ENCODE data around the gene GGN.
"Not testable (repeated sequence)": the region's sequence is repeated elsewhere in the genome, so short reads cannot be mapped to it uniquely, and the experiment has no call there.

Gene GGN

DNA sequence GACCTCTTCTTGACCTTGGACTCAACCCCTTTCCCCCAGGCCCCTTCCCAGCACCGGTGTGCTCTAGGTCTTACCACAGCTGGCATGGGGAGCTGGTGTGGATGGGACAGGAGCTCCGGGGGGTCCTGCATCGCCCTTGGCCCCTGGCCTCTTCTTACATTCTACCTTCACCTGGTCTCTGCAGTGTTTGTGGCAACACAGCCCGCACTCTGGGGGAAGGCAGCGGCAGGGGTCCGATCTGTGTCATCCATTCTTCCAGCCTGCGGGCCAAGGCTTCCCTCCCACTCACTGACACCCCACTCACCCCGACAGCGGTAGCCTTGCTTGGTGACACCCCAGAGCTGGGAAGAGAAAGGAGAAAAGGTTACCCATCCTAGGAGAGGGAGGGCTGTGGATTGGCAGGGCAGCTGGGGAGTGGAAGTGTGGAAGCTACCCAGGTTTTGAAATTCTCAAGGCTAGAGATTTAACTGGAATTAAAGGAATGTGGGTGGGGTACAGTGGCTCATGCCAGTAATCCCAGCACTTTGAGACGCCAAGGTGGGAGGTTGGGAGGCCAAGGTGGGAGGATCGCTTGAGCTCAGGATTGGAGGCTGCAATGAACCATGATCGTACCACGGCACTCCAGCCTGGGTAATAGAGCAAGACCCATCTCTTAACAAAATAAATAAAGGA, 23.3 kb upstream of the GGN start:
- no peak for DNase-seq

DNA sequence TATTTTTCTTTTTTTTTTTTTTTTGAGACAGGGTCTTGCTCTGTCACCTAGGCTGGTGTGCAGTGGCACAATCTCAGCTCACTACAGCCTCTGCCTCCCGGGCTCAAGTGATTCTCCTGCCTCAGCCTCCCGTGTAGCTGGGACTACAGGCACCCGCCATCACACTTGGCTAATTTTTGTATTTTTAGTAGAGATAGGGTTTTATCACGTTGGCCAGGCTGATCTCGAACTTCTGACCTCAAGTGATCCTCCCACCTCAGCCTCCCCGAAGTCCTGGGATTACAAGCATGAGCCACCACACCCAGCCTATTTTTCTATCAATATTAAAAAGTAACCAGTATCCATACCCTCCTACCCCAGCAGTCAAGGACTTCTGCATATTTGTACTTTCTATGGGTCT, 22.6 kb upstream of the GGN start:
- not testable (repeated sequence) for DNase-seq

DNA sequence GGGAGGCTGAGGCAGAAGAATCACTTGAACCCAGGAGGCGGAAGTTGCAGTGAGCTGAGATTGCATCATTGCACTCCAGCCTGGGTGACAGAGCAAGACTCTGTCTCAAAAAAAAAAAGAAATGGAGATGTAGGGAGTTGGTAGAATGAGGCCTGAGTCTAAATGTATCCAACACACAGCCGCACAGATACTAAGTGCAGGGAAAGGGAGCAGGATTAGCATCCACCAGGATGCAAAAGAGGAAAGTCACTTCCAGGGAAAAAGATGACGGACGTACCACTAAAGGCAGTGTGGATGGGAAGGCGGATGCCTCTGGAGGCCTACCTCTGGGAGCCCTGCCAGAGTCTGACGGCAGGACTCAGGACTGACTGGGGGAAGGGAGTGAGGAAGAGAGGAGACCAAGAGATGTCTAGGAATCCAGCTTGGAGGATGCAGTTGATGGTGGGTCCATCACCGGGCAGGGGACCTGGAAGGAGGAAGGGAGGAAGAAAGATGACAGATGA, 21.8 kb upstream of the GGN start:
- DNase-seq: no peak

DNA sequence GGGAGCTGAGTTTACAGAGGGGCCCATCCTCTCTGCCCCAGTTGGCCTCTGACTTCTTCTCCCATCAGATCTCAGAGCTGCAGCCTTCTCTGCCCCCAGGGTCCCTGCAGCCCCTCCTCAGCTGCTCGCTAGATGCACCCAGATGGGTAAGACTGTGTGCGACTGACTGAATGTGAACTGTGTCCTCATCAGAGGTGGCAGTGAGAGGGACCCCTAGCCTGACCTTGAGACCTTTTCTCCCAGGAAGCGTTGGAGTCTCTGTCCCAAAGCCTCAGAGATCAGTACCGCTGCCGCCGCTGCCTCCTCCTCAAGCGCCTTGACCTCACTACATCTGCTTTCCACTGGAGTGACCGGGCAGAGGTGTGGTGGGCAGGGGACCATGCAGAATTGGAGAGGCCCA, 17.4 kb upstream of the GGN start:
- DNase-seq: no peak

DNA sequence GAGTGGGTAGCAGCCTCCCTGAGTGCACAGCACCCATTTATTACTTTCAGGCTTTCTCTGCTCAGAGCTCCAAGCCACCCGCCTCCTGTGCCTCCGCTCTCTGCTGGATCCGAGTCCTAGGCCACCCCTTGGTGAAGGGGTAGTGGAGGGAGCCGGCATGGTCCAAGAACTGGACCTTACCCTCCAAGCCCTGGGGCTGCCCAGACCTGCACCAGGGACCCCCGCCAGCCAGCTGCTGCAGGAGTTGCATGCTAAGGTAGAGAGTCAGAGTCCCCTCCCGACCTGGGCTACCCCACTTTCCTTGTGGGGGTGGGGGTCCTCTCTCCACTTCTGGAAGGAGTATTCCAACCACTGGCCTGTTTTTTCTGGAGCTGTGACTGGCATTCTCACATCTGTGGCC, 17.0 kb upstream of the GGN start:
- DNase-seq: no peak

DNA sequence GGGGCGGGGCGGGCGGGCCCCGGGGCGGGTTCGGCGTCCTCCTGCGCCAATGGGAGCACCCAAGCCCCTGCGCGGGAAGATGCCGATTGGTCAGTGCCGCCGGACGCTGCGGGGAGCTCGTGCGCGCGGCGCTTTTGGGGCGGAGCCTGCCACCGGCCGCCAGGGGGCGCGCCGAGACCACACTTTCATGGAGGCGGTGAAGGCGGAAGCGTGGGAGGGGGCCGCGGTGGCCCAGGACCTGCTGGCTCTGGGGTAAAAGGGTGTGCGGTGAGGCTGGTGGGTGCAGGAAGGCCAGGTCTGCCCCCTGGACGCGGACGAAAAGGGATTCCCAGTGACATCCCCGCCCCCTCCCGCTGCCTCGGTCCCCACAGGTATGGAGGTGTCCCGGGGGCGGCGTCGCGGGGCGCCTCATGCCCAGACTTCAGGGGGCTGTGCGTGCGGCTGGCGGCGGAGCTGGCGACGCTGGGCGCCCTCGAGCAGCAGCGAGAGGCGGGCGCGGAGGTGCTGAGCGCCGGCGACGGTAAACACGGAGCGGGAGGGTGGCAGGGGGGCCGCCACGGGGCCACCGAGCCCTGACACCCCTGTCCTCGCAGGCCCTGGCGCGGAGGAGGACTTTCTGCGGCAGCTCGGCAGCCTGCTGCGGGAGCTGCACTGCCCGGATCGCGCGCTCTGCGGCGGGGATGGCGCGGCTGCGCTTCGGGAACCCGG, 15.3 kb upstream of the GGN start, which contains the start of gene FAM98C:
TSS of gene FAM98C (plus strand) at position 127 of the 708 bp plus-strand sequence. CDS start at position 188, 61 bp downstream.
- peak; percentile 92 to 94 for DNase-seq

DNA sequence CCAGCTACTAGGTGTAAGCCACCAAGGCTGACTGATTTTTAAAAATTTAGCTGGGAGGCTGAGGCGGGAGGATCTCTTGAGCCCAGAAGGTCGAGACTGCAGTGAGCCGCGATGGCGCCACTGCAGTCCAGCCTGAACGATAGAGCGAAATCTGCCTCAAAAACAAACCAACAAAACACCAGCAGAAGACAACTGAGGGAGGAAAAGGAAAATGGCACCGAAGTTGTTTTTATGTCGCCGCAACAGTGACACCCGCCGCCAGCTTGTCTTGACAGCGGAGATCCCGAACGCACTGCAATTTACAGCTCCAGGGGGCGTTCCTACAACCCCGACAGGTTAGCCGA, 14.8 kb upstream of the GGN start:
- DNase-seq: no peak

DNA sequence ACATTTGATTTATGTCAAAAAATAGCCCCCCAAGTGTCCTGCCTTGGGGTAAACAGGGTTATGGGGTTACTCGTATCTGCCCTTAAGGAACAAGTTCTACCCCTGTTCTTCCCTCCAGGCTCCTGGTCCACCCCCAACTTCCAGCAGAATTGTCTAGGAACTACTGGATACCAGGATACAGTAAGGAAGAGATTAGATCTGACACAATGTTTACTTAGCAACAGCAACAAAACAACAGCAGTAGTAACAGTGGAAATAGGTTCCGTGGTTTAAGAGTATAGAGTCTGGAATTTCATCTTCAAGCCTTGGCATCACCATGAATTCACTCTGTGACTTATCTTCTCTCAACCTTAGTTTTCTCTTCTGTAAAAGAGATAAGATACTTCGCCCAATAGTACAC, 13.3 kb upstream of the GGN start:
- no peak for DNase-seq

DNA sequence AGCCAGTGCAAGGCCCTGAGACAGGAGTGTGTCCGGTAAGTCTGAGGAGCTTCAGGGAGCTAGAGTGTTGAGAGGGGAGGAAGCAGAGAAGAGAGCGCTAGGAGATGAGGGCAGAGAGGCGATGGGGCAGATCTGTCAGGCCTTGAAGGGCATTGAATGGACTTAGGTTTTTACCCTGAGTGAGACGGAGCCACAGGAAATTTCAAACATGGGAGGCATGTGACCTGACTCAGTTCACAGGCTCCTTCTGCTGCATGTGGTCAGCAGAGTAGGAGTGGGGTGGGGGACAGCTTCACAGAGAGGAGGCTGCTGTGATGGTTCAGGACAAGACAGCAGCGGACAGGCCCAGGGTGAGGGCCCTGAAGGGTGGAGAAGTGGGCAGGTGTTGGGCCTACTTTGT, 12.5 kb upstream of the GGN start:
- no peak for DNase-seq

DNA sequence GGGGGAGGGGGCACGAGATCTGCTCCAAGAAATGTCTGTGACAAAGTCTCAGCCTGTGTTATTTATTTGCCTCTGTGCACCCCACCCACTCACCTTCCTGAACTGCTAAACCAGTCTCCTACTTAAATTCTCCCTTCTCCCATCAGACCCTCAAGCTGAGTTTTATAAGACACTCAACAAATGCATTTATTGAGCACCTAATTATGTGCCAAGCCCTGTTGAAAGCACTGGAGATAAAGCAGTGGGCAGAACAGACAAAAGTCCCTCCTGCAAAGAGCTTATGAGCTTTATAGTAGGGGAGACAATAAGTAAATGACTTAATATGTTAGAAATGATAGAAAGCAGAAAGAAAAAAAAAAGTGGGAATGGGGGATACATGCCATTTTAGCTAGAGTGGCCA, 11.7 kb upstream of the GGN start:
- no peak for DNase-seq

DNA sequence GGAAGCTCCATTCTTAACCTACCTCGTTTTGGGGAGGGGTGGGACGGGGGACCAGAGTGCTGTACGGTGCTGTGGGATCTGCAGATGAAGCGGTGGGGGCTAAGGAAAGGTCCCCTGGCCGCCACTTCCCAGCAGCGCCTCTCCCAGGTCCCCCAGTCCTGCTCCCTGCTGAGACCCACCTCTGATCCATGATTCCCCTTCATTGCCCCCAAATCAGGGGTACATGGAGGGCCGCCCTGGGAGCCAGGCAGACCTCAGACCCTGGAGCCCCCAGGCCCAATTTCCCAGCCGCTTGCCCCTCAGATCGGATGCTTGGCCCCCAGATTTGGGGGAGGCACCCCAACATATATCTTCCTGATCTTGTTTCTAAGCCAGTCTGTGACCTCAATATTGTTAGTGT, 11.2 kb upstream of the GGN start:
- no peak for DNase-seq

DNA sequence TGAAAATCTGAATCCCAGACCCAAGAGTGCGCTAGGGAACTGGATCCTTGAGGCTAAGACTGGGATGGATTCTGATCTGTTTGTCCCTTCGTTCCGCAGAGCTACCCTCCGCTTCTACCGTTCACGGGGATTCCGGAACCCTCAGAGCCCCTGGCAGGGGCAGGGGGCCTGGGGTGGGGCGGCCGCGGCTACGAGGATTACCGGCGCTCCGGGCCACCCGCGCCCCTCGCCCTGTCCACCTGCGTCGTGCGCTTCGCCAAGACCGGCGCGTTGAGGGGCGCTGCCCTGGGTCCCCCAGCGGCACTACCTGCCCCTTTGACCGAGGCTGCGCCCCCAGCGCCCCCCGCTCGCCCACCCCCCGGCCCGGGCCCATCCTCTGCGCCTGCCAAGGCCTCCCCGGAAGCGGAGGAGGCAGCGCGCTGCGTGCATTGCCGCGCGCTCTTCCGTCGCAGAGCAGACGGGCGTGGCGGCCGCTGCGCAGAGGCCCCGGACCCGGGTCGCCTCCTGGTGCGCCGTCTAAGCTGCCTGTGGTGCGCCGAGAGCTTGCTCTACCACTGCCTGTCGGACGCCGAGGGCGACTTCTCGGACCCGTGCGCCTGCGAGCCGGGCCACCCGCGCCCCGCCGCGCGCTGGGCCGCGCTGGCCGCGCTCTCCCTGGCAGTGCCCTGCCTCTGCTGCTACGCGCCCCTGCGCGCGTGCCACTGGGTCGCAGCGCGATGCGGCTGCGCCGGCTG, 7.7 kb upstream of the GGN start:
- DNase-seq: no peak

DNA sequence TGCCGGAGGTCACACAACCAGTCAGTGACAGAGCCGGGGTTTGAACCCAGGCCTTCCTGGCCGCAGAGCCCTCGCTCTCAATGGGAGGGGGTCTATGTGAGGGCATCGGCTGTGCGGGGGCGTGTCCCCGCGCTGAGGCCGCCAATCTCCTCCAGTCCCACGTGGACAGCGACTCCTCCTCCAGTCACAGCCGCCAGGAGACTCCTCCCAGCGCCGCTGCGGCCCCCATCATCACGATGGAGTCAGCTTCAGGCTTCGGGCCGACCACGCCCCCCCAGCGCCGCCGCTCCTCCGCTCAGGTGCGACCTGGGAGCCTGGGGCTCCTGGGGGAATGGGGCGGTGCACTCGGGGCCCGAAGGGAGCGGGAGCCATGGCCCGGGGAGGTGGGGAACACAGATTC, 6.7 kb upstream of the GGN start:
- no peak for DNase-seq

DNA sequence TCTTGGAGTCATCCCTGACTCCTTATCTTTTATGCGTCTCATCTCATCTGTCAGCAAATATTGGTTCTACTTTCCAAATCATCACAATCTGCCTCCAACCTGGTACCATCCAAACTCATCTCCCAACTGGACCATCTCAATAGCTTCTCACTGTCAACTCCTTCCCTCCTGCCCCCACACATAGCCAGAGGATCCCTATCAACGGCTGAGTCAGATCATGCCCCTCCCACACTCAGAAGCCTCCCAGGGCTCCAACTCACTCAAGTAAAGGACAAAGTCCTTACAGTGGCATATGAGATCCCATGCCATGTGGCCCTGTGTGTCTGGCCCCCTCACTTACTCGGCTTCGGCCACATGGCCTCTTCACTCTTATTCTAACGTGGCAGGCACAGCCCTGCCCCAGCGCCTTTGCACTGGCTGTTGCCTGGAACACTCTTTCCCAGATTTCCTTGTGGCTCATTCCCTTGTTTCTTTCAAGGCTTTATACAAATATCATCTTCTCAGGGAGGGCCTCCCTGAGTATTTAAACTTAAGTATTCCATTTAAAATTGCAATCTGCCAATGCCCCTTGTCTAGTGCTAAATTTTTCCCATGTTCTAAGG, 5.0 kb upstream of the GGN start:
- no peak for DNase-seq

DNA sequence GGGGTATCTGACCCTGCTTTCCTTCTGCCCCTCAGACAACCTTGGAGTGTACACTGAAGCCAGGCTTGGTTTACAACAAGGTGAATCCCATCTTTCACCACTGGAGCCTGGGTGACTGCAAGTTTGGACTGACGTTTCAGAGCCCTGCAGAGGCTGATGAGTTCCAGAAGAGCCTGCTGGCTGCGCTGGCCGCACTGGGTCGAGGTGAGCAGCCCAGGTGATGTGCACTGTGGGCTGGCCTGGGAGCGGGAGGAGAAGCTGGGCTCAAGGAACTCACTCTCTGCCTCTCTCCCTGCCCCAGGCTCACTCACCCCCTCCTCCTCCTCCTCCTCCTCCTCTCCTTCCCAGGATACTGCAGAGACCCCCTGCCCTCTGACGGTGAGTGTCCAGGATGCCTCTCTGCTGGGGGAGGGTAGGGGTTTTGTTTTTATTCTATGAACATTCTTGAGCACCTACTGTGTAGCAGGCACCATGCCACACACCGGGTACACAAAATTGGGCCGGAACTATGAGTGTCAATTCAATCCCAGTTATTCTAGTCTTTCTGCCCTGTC, 4.2 kb upstream of the GGN start:
- no peak for DNase-seq

DNA sequence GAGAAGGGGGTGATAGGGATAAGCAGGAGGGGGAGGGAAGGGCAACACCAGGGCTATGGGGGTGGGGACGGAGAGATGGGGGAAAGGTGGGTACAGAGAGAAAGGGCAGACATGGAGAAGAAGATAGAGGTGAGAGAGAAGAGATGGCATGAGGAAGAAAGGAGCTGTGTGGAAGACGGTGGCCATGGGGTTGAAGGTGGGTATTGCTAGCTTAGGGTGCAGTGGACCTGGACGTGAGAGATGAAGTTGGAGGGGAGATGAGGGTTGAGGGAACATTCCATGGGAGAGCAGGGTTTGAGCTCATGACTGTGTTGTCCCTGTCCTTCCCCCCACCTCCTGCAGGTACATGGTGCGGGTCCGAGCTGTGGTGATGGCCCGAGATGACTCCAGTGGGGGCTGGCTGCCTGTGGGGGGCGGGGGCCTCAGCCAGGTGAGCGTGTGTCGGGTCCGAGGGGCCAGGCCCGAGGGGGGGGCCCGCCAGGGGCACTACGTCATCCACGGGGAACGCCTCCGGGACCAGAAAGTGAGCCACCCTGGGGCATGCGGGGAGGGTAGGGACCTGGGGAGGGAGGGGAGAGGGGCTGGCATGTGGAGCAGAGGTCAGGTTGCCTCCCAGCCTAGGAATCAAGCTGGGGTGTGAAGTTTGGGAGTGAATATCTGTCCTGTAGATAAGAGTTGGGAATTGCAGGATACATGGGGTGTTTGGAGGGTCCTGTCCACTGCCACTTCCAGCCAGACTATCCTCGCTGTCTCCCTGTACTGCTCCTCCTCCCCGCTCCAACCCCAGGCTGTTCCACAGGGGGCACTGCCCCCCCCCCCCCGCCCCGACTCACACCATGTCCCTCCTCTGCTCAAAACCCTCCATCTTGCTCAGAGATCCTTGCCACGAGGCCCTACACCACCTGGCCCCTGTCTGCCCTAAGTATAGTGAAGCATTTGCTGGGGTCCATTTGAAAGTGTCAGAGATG, 2.4 kb upstream of the GGN start:
- no peak for DNase-seq

DNA sequence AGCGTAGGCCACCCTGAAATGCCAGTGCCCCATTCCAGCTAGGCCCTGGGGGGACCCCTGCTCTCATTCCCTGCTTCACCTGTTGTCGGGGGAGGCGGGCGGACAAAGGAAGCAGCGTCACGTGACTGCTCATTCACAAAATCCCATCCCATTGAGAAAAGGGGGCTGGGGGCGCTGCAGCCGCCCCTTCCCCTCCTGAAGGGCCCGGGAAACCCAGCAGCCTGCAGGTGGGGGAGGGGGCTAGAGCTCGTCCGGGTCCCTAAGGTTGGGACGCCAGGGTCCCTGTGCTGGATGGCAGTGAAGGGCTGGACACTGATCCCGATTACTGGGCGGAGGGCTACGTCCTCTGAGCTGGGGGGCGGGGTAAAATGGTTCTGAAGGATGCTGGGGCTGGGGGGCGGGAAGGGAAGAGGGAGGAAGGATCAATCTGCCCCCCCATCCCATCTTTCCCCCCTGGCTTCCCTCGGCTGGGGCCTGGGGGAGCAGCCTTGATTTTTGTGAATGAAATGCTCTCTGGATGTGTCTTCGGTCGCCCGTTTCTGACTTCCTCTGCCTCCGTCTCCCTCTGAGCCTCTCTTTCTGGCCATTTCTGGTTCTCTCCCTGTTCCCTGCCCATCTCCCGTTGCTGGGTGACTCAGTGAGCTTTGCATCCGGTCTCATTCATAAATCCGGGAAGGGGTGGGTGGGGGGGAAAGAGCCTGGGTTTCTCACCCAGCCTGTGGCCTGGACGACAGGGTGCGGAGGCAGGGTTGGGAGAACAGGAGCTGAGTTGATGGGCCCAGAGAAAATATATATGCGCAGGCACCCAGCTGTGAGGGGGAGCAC, 1.5 kb upstream of the GGN start:
- no peak for DNase-seq

DNA sequence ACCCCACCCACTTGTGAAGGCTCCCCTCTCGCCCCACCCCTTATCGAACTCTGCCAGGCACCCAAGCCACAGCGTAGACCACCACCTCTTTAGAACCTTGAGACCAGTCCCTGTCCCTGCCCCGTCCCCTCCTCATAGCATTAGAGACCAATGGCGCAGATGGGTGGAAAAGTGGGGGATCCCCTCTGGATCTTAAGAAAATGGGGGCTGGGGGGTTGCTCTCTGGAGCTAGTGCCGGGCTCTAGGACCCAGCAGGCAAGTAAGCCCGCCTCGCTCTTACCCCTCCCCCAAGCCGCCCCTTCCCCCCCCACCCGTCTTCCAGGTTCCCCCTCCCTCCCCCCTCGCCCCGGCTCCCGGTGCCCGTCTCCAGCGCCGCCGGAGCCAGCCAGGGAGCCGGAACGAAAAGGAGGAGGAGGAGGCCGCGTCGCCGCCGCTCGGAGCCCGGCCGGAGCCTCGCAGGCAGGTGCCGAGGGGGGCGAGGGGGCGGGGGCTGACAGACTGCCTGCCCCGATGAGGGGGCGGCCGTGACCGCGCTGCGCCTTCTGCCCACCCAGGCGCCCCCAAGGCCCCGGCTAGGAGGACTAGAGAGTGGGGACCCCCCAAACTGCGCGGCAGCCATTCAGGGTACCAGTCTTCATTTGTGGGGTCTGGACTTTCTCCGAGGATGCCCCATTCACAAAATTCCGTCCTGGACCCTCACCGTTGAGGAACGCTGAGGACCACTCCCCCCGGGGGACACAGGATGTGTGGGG, 691 bp upstream of the GGN start, which contains the start of gene SPRED3:
TSS of gene SPRED3 (plus strand) at position 349 of the 752 bp plus-strand sequence. CDS start 1,606 bp downstream, outside the sequence.
- no peak for DNase-seq

DNA sequence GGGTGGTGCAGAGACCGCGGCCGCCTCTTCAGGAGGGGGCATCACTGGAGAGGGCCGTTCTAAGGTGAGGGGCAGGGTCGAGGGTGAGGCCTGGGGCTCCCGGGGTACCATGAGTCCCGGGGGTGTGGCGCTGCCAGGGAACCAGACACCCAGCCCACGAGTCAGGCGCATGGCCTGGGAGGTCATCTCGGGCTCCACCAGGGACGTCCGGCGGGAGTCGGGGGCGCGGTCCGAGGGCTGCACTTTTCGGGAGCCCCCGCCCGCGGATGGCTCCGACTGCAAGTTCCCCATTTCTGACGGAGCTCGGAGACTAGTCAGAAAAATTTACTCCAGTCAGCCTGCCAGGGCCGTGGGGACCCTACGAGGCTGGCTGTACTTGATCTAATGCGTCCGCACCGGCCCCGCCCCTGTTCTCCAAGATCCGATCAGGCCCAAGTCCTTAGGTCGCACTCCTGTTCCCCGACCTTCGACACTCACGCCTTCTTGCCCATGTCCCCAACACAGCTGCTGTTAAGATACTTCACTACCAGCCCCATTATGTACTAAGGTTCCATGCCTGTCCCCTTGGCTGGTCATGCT, 774 bp downstream of the GGN start:
- DNase-seq: no peak

All from bone marrow (tissue), 2 donors.